Measurements from ENCODE around the gene BCLAF3. TPM values are rescaled to one million over a fixed set of nuclear protein-coding genes. Genes with fewer than 3 reads are reported as not detected.

The BCLAF3 gene
- total RNA-seq, 2 experiments from 2014 or later, result 5.1 to 9.3 TPM

DNA sequence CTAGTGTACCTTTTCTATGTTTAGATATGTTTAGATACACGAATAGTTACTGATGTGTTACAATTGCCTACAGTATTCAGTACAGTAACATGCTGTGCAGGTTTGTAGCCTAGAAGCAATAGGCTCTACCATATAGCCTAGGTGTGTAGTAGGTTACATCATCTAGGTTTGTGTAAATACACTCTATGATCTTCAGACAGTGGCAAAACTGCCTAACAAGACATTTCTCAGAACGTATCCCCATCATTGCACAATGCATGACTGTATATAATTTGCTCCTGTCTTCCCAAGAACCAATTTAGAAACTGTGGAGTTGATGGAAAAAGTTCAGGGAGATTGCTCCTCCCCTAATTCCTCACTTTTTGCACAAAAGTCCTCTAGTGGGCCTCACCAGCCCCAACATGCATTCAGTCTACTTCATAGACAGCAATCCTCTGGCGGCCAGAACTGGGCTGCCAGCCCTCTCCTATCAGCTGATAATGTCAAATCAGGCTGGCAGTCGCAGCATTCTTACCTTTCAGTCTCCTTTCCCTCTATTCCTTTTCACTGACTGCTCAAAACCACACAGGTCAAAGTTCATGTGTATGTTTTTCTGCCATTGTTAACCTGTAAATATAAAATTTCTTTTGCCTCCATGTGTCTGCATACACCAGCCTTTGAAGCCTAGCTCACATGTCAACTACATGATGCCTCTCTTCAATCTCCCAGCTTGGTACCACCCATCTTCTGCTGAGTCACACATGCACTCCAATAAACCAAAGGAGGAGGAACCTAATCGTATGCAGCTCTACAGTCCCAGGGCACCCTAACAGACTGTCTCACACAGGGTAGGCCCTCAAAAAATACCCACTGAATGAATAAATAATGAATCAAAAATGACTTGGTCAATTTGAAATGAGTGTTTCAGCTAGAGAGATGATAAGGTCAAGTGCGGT, 32.0 kb downstream of the BCLAF3 start:
- H3K79me2 ChIP-seq (ENCODE audit: insufficient read depth, low read depth, low read length), result no peaks in the 10 kb centered on the region
- H3K4me1 ChIP-seq (ENCODE audit: insufficient read depth, low read length, poor library complexity, severe bottlenecking), result no peaks in the 10 kb centered on the region
- ChIA-PET POLR2A (no interaction called here), CTCF (ENCODE audit: unreplicated experiment) (no interaction called here)
- H4K20me1 ChIP-seq (ENCODE audit: insufficient read depth, low read length), result no peaks in the 10 kb centered on the region
- no peak overlapping the region for H3K27ac ChIP-seq (ENCODE audit: low read depth, low read length, poor library complexity, severe bottlenecking)
- no peak overlapping the region for H3K4me3 ChIP-seq (ENCODE audit: low read depth, low read length, poor library complexity, severe bottlenecking)
- DNase-seq (ENCODE audit: low spot score), result no peak
- no peaks in the 10 kb centered on the region for H3K9me3 ChIP-seq (ENCODE audit: low read length)
- peaks cover 5% of the 10 kb centered on the region; the same call in 1 of the 2 replicates for H3K36me3 ChIP-seq (ENCODE audit: insufficient read depth, low read length)
- no peaks in the 10 kb centered on the region for H3K9me2 ChIP-seq (ENCODE audit: insufficient read depth, low read length)
- H2AFZ ChIP-seq (ENCODE audit: low read length), result no peak overlapping the region
- no TSS peak for BruUV-seq (replicated peaks)
- H3K4me2 ChIP-seq (ENCODE audit: low read length), result no peak overlapping the region
- TF ChIP-seq, protein P1, sequence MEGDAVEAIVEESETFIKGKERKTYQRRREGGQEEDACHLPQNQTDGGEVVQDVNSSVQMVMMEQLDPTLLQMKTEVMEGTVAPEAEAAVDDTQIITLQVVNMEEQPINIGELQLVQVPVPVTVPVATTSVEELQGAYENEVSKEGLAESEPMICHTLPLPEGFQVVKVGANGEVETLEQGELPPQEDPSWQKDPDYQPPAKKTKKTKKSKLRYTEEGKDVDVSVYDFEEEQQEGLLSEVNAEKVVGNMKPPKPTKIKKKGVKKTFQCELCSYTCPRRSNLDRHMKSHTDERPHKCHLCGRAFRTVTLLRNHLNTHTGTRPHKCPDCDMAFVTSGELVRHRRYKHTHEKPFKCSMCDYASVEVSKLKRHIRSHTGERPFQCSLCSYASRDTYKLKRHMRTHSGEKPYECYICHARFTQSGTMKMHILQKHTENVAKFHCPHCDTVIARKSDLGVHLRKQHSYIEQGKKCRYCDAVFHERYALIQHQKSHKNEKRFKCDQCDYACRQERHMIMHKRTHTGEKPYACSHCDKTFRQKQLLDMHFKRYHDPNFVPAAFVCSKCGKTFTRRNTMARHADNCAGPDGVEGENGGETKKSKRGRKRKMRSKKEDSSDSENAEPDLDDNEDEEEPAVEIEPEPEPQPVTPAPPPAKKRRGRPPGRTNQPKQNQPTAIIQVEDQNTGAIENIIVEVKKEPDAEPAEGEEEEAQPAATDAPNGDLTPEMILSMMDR (conservative IDR thresholded peaks at IDR 0.05; ENCODE audit: low read length), result no peak
- no peak for TF ChIP-seq EZH2phosphoT487 (IDR thresholded peaks at IDR 0.05; ENCODE audit: borderline replicate concordance, low read depth, low read length)
- intact Hi-C loops (cut with micrococcal nuclease; ENCODE audit: unreplicated experiment), result no loop called here

DNA sequence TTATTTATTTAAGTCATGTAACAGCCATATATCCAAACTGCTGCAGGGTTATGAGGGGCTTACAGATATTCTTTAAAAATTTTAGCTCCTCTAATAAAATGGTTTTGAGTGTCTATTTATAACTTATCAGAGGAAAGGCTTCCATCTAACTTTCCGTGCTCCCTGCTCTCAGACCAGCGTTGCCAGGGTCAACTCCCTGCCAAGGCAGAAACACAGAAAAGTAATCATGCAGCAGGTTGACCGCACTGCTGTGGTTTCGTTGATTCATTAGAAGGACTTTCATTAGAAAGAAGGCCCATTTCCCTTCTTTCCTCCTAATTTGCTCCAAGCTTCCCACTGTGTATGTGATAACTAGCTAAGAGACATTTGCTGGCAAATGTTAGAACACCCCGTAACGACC, 33.9 kb downstream of the BCLAF3 start:
- no peaks in the 10 kb centered on the region for H4K20me1 ChIP-seq (ENCODE audit: insufficient read depth, low read length)
- no peaks in the 10 kb centered on the region for H3K9me2 ChIP-seq (ENCODE audit: insufficient read depth, low read length)
- TF ChIP-seq, protein P1 (conservative IDR thresholded peaks at IDR 0.05; ENCODE audit: low read length), result no peak
- no peak for TF ChIP-seq EZH2phosphoT487 (IDR thresholded peaks at IDR 0.05; ENCODE audit: borderline replicate concordance, low read depth, low read length)
- CTCF ChIA-PET (ENCODE audit: unreplicated experiment), result no interaction called here
- intact Hi-C loops (cut with micrococcal nuclease; ENCODE audit: unreplicated experiment), result no loop called here
- no TSS peak for BruUV-seq (replicated peaks)
- H3K27ac ChIP-seq (ENCODE audit: low read depth, low read length, poor library complexity, severe bottlenecking), result no peak overlapping the region
- no peak overlapping the region for H3K4me2 ChIP-seq (ENCODE audit: low read length)
- DNase-seq (ENCODE audit: low spot score), result no peak
- H3K4me1 ChIP-seq (ENCODE audit: insufficient read depth, low read length, poor library complexity, severe bottlenecking), result peaks cover 5% of the 10 kb centered on the region
- POLR2A ChIA-PET, result interaction anchor here (1.1 kb wide), 1 partner anchor 10 kb away, joined by 3 read pairs; no protein-coding TSS in a partner anchor
- H3K36me3 ChIP-seq (ENCODE audit: insufficient read depth, low read length), result peaks cover 5% of the 10 kb centered on the region
- no peak overlapping the region for H3K4me3 ChIP-seq (ENCODE audit: low read depth, low read length, poor library complexity, severe bottlenecking)
- H3K9me3 ChIP-seq (ENCODE audit: low read length), result no peaks in the 10 kb centered on the region
- no peaks in the 10 kb centered on the region for H3K79me2 ChIP-seq (ENCODE audit: insufficient read depth, low read depth, low read length)
- no peak overlapping the region for H2AFZ ChIP-seq (ENCODE audit: low read length)

DNA sequence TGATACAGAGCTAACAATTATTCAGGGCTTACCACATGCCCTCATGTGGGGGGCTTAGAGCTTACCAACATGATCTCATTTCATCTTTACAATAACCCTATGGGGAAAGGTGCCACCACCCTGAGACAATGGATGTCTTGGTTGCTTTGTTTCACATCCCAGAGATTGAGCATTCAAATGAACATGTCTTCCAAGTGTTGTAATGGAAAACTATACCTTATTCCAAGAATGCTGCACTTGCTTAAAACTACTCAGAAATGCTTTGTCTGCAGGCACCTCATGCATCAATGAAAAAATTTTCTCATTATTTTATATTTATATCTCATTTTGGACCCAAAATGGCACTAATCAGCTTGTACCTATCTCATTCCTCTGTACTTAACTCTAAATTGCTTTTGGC, 34.6 kb downstream of the BCLAF3 start:
- H3K4me3 ChIP-seq (ENCODE audit: low read depth, low read length, poor library complexity, severe bottlenecking), result no peak overlapping the region
- ChIA-PET POLR2A (interaction anchor here (0.9 to 1.2 kb wide), 3 partner anchors 11 to 105 kb away, joined by 3 to 4 read pairs (median 3); no protein-coding TSS in a partner anchor), CTCF (ENCODE audit: unreplicated experiment) (no interaction called here)
- no peaks in the 10 kb centered on the region for H3K79me2 ChIP-seq (ENCODE audit: insufficient read depth, low read depth, low read length)
- H2AFZ ChIP-seq (ENCODE audit: low read length), result no peak overlapping the region
- TF ChIP-seq, protein P1 (conservative IDR thresholded peaks at IDR 0.05; ENCODE audit: low read length), result no peak
- TF ChIP-seq EZH2phosphoT487 (IDR thresholded peaks at IDR 0.05; ENCODE audit: borderline replicate concordance, low read depth, low read length), result no peak
- H3K9me3 ChIP-seq (ENCODE audit: low read length), result no peaks in the 10 kb centered on the region
- no peak overlapping the region for H3K27ac ChIP-seq (ENCODE audit: low read depth, low read length, poor library complexity, severe bottlenecking)
- no TSS peak for BruUV-seq (replicated peaks)
- no peak for DNase-seq (ENCODE audit: low spot score)
- intact Hi-C loops (cut with micrococcal nuclease; ENCODE audit: unreplicated experiment), result no loop called here
- H3K9me2 ChIP-seq (ENCODE audit: insufficient read depth, low read length), result no peaks in the 10 kb centered on the region
- H3K36me3 ChIP-seq (ENCODE audit: insufficient read depth, low read length), result peaks cover 5% of the 10 kb centered on the region
- H3K4me2 ChIP-seq (ENCODE audit: low read length), result no peak overlapping the region
- H3K4me1 ChIP-seq (ENCODE audit: insufficient read depth, low read length, poor library complexity, severe bottlenecking), result peaks cover 5% of the 10 kb centered on the region
- no peaks in the 10 kb centered on the region for H4K20me1 ChIP-seq (ENCODE audit: insufficient read depth, low read length)
